ENCODE measurements around the gene SAP130.

- TF ChIP-seq EZH2 (IDR thresholded peaks at IDR 0.05; ENCODE audit: insufficient read depth, poor library complexity, severe bottlenecking) (no peak), EZH2phosphoT487 (IDR thresholded peaks at IDR 0.05; ENCODE audit: insufficient read depth, low read depth) (no peak)
Measured at GRCh38 chr2:127906206-127906926, 121.5 kb downstream of the SAP130 start.

Data from GM23248 (cell line).